Muscle layer of colon (tissue), 2 donors: ENCODE measurements around the gene TEX264.
"Not testable (repeated sequence)": the region's sequence is repeated elsewhere in the genome, so short reads cannot be mapped to it uniquely, and the experiment has no call there.

Experiments used
- H3K27ac ChIP-seq: one replicate; pipeline ENCODE4 v1.7.0; 2013; ENCODE audit warnings: low read depth, mild to moderate bottlenecking, low read length, moderate library complexity
- H3K27me3 ChIP-seq, 2 donors: one replicate each; pipeline ENCODE4 v1.7.0; 2013; ENCODE audit warnings: low read length in 2 of 2, mild to moderate bottlenecking in 2 of 2; ENCODE audit not compliant: insufficient read depth in 2 of 2, control insufficient read depth in 1 of 2
- H3K36me3 ChIP-seq: one replicate; pipeline ENCODE4 v1.7.0; 2013; ENCODE audit warnings: mild to moderate bottlenecking, low read length; ENCODE audit not compliant: insufficient read depth
- H3K4me1 ChIP-seq: one replicate; pipeline ENCODE4 v1.7.0; 2013; ENCODE audit warnings: mild to moderate bottlenecking, low read length; ENCODE audit not compliant: insufficient read depth
- H3K4me3 ChIP-seq, 2 donors: one replicate each; pipeline ENCODE4 v1.7.0; 2013; ENCODE audit warnings: low read length in 2 of 2, low read depth in 1 of 2, mild to moderate bottlenecking in 1 of 2, moderate library complexity in 1 of 2
- H3K9ac ChIP-seq: one replicate; pipeline ENCODE4 v1.7.0; 2013; ENCODE audit warnings: low read length
- H3K9me3 ChIP-seq: one replicate; pipeline ENCODE4 v1.7.0; 2013; ENCODE audit warnings: mild to moderate bottlenecking, low read length
- donor health status: abdominal sarcoma.
- donor health status: Adenocarcinoma of cecum.

The TEX264 gene

GRCh38 chr3:51720292-51721061 lies 49.4 kb downstream of the TEX264 start:
- Histone ChIP-seq H3K36me3 (no peaks in the 10 kb centered on the region), H3K4me1 (no peaks in the 10 kb centered on the region), H3K9ac (no peak overlapping the region), H3K4me3 (no peak overlapping the region), H3K27me3 (peaks cover 3 to 6% of the 10 kb centered on the region in 2 donors), H3K9me3 (no peaks in the 10 kb centered on the region), H3K27ac (no peak overlapping the region)

- H3K9me3 ChIP-seq: no peaks in the 10 kb centered on the region
- H3K4me3 ChIP-seq: no peak overlapping the region
- H3K27me3 ChIP-seq: peaks cover 3 to 6% of the 10 kb centered on the region in 2 donors
- H3K4me1 ChIP-seq: no peaks in the 10 kb centered on the region
- H3K36me3 ChIP-seq: no peaks in the 10 kb centered on the region
- H3K27ac ChIP-seq: no peak overlapping the region
- H3K9ac ChIP-seq: no peak overlapping the region
These were observed 50.2 kb downstream of the TEX264 start for GRCh38 chr3:51721062-51721745.

GRCh38 chr3:51722362-51722761 lies 51.3 kb downstream of the TEX264 start:
- Histone ChIP-seq H3K9ac (no peak overlapping the region), H3K4me3 (no peak overlapping the region), H3K27me3 (peaks cover under 1 to 6% of the 10 kb centered on the region in 2 donors), H3K27ac (no peak overlapping the region), H3K36me3 (no peaks in the 10 kb centered on the region), H3K4me1 (no peaks in the 10 kb centered on the region), H3K9me3 (no peaks in the 10 kb centered on the region)

GRCh38 chr3:51727500-51727899 lies 56.4 kb downstream of the TEX264 start:
- H3K4me3 ChIP-seq: no peak overlapping the region
- no peaks in the 10 kb centered on the region for H3K9me3 ChIP-seq
- no peaks in the 10 kb centered on the region for H3K27me3 ChIP-seq
- no peak overlapping the region for H3K27ac ChIP-seq
- H3K9ac ChIP-seq: no peak overlapping the region
- H3K4me1 ChIP-seq: no peaks in the 10 kb centered on the region
- H3K36me3 ChIP-seq: no peaks in the 10 kb centered on the region

- no peak overlapping the region for H3K9ac ChIP-seq
- H3K4me3 ChIP-seq: no peak overlapping the region
- H3K4me1 ChIP-seq: no peaks in the 10 kb centered on the region
- H3K27ac ChIP-seq: no peak overlapping the region
- H3K27me3 ChIP-seq: no peaks in the 10 kb centered on the region
- H3K9me3 ChIP-seq: no peaks in the 10 kb centered on the region
- H3K36me3 ChIP-seq: no peaks in the 10 kb centered on the region
These were observed 58.1 kb downstream of the TEX264 start for GRCh38 chr3:51729042-51729633.

- no peaks in the 10 kb centered on the region for H3K9me3 ChIP-seq
These were observed 63.0 kb downstream of the TEX264 start for GRCh38 chr3:51733859-51734571.

GRCh38 chr3:51734572-51734907 lies 63.5 kb downstream of the TEX264 start:
- no peaks in the 10 kb centered on the region for H3K9me3 ChIP-seq
- H3K36me3 ChIP-seq: no peaks in the 10 kb centered on the region
- no peak overlapping the region for H3K9ac ChIP-seq

More at GRCh38 chr3:51733859-51734571, 63.0 kb downstream of the TEX264 start:
- Histone ChIP-seq H3K4me3 (no peak overlapping the region), H3K4me1 (no peaks in the 10 kb centered on the region), H3K27me3 (no peaks in the 10 kb centered on the region), H3K27ac (no peak overlapping the region), H3K9ac (no peak overlapping the region), H3K36me3 (no peaks in the 10 kb centered on the region)

GRCh38 chr3:51735039-51735438 lies 64.0 kb downstream of the TEX264 start:
- H3K9me3 ChIP-seq: no peaks in the 10 kb centered on the region
- H3K27me3 ChIP-seq: no peaks in the 10 kb centered on the region
- H3K4me3 ChIP-seq: no peak overlapping the region
- H3K27ac ChIP-seq: no peak overlapping the region
- no peak overlapping the region for H3K9ac ChIP-seq
- H3K36me3 ChIP-seq: no peaks in the 10 kb centered on the region
- no peaks in the 10 kb centered on the region for H3K4me1 ChIP-seq

More at GRCh38 chr3:51734572-51734907, 63.5 kb downstream of the TEX264 start:
- Histone ChIP-seq H3K4me1 (no peaks in the 10 kb centered on the region), H3K27me3 (no peaks in the 10 kb centered on the region), H3K4me3 (no peak overlapping the region), H3K27ac (no peak overlapping the region)

- Histone ChIP-seq H3K9me3 (no peaks in the 10 kb centered on the region), H3K27ac (no peak overlapping the region), H3K27me3 (no peaks in the 10 kb centered on the region), H3K4me3 (no peak overlapping the region), H3K36me3 (no peaks in the 10 kb centered on the region), H3K4me1 (no peaks in the 10 kb centered on the region), H3K9ac (no peak overlapping the region)
These were observed 64.9 kb downstream of the TEX264 start for GRCh38 chr3:51735950-51736349.

- no peaks in the 10 kb centered on the region for H3K4me1 ChIP-seq
- no peak overlapping the region for H3K27ac ChIP-seq
- H3K4me3 ChIP-seq: no peak overlapping the region
- no peaks in the 10 kb centered on the region for H3K36me3 ChIP-seq
- H3K9me3 ChIP-seq: no peaks in the 10 kb centered on the region
- no peak overlapping the region for H3K9ac ChIP-seq
- no peaks in the 10 kb centered on the region for H3K27me3 ChIP-seq
These were observed 68.1 kb downstream of the TEX264 start for GRCh38 chr3:51739110-51739509.

GRCh38 chr3:51742320-51742719 lies 71.3 kb downstream of the TEX264 start:
- H3K27me3 ChIP-seq, H3K9me3 ChIP-seq, H3K9ac ChIP-seq, H3K4me1 ChIP-seq, H3K4me3 ChIP-seq, H3K27ac ChIP-seq, H3K36me3 ChIP-seq: not testable (repeated sequence)
